Erythroblast (primary cell): ENCODE measurements around the gene LSM12.

Source experiments
- GATA1 ChIP-seq: IDR thresholded peaks from 2 replicates; pipeline ENCODE4 v1.6.1; 2011; ENCODE audit warnings: low read depth, mild to moderate bottlenecking, control low read depth, low read length, moderate library complexity
- POLR2A ChIP-seq: IDR thresholded peaks from 2 replicates; pipeline ENCODE4 v1.6.1; 2011; ENCODE audit warnings: mild to moderate bottlenecking, low read length

DNA sequence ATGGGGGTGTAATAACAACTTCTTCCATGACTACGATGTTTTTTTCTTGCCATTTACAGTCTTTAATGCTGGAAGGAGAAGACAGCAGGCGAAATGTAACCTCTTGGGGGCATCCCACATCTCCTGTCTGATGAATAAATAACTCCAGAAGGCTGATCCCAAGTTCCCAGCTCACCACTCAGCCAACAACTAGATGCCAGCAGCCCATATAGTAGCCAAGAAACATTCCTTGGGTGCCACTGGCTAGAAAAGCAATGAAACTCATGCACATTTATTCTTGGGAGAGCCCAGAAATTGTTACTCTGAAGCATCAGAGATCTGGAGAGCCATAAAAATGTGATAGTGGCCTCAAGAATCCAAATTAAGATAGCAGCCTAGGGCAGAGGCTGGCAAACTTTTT lies 29.0 kb downstream of the LSM12 start:
- TF ChIP-seq POLR2A (no peak), GATA1 (no peak)
